H1 (cell line): ENCODE data around the gene ZNF501.

Experiments
- CEBPB ChIP-seq: IDR thresholded peaks from 2 replicates; pipeline ENCODE4 v1.6.1; 2012; ENCODE audit warnings: low read depth, low read length
- CHD2 ChIP-seq: IDR thresholded peaks from 2 replicates; pipeline ENCODE4 v1.6.1; 2012; ENCODE audit warnings: low read length, improper control_type of control experiment
- CTCF ChIP-seq, 3 experiments: IDR thresholded peaks; 1 replicate in 2 of 3; 2 replicates in 1 of 3; pipeline versions ENCODE4 v1.5.1 to v1.6.1; 2011; ENCODE audit warnings: low read length in 3 of 3, mild to moderate bottlenecking in 3 of 3, inconsistent platforms in 2 of 3, low read depth in 1 of 3, moderate library complexity in 1 of 3; ENCODE audit not compliant: insufficient read depth in 1 of 3; ENCODE audit errors: control extremely low read depth in 1 of 3
- EGR1 ChIP-seq: IDR thresholded peaks from 2 replicates; pipeline ENCODE4 v1.6.1; 2011; ENCODE audit warnings: low read depth, low read length, borderline replicate concordance
- EP300 ChIP-seq, 2 experiments: IDR thresholded peaks; 1 replicate in 1 of 2; 2 replicates in 1 of 2; pipeline ENCODE4 v1.6.1; 2011 to 2012; ENCODE audit warnings: low read depth in 2 of 2, low read length in 2 of 2, mild to moderate bottlenecking in 2 of 2, borderline replicate concordance in 1 of 2, inconsistent platforms in 1 of 2, moderate library complexity in 1 of 2
- EZH2 ChIP-seq: fragments of 200-600 bp; sonication (generic); IDR thresholded peaks from 2 replicates; pipeline ENCODE4 v1.7.1; 2012; ENCODE audit warnings: low read depth, mild to moderate bottlenecking, moderate library complexity, low read length, inconsistent platforms; ENCODE audit not compliant: severe bottlenecking
- JUND ChIP-seq: IDR thresholded peaks from 2 replicates; pipeline ENCODE4 v1.6.1; 2011; ENCODE audit warnings: mild to moderate bottlenecking, improper control_type of control experiment, low read length
- POLR2A ChIP-seq, 2 experiments: IDR thresholded peaks; 1 replicate in 1 of 2; 2 replicates in 1 of 2; pipeline ENCODE4 v1.6.1; 2011; ENCODE audit warnings: low read depth in 2 of 2, low read length in 2 of 2, mild to moderate bottlenecking in 2 of 2; ENCODE audit errors: control extremely low read depth in 1 of 2
- RAD21 ChIP-seq, 2 experiments: IDR thresholded peaks in 1 of 2; conservative IDR thresholded peaks in 1 of 2; 2 replicates each; pipeline ENCODE4 v1.6.1; 2011; ENCODE audit warnings: low read depth in 2 of 2, low read length in 2 of 2, improper control_type of control experiment in 1 of 2, inconsistent platforms in 1 of 2, mild to moderate bottlenecking in 1 of 2, moderate library complexity in 1 of 2
- RBBP5 ChIP-seq: IDR thresholded peaks from 2 replicates; pipeline ENCODE4 v1.7.1; 2012; ENCODE audit warnings: low read depth, mild to moderate bottlenecking, inconsistent platforms, low read length, moderate library complexity, borderline replicate concordance
- RFX5 ChIP-seq: IDR thresholded peaks from 2 replicates; pipeline ENCODE4 v1.6.1; 2011; ENCODE audit warnings: low read depth, low read length, improper control_type of control experiment, borderline replicate concordance
- USF2 ChIP-seq: IDR thresholded peaks from 2 replicates; pipeline ENCODE4 v1.6.1; 2011; ENCODE audit warnings: low read length, improper control_type of control experiment
- ZNF274 ChIP-seq: IDR thresholded peaks from 2 replicates; pipeline ENCODE4 v1.7.0; 2012; ENCODE audit warnings: low read length, borderline replicate concordance; ENCODE audit errors: extremely low read depth

GRCh38 chr3:44682182-44682896, 47.1 kb upstream of the ZNF501 start:
- TF ChIP-seq RFX5 = no peak
- TF ChIP-seq RBBP5 = no peak
- no peak for TF ChIP-seq EGR1
- TF ChIP-seq JUND = no peak
- no peak for TF ChIP-seq CHD2
- no peak for TF ChIP-seq USF2
- TF ChIP-seq EP300 (IDR thresholded peaks at IDR 0.05; ENCODE audit: borderline replicate concordance in 1 of 2, low read depth in 2 of 2, low read length in 2 of 2) = no peak
- no peak for TF ChIP-seq RAD21 (IDR thresholded peaks at IDR 0.05 in 1 of 2, conservative IDR thresholded peaks at IDR 0.05 in 1 of 2; ENCODE audit: low read depth in 2 of 2, low read length in 2 of 2)
- TF ChIP-seq EZH2 = no peak
- no peak for TF ChIP-seq POLR2A (IDR thresholded peaks at IDR 0.05; ENCODE audit: control extremely low read depth in 1 of 2, low read depth in 2 of 2, low read length in 2 of 2)
- TF ChIP-seq CTCF (IDR thresholded peaks at IDR 0.05; ENCODE audit: control extremely low read depth in 1 of 3, insufficient read depth in 1 of 3, low read depth in 1 of 3, low read length in 3 of 3) = no peak
- no peak for TF ChIP-seq CEBPB
- no peak for TF ChIP-seq ZNF274
